HepG2 (cell line): Measurements from ENCODE around the gene NFE2L3. TPM values are rescaled to one million over a fixed set of nuclear protein-coding genes. Genes with fewer than 3 reads are reported as not detected.

Experiments used
- ATAC-seq: fragments of 200-7000 bp; cut with Tn5 transposase; 3 replicates; pipeline ENCODE4 v1.9.1; 2020; ENCODE audit warnings: mild to moderate bottlenecking, moderate library complexity
- BruUV-seq: library from RNA; stranded (reverse); fragments of 400-500 nt; replicated peaks from 2 replicates; lab custom pipeline; 2021; lab: Mats Ljungman, UMichigan
- CTCF ChIA-PET: fragments of 300-600 bp; formaldehyde crosslinking; extraction: SDS; loops from one replicate; lab custom pipeline; 2021; ENCODE audit warnings: low total read pairs, inconsistent platforms, low intra/inter-chr PET ratio; lab: Yijun Ruan, JAX
- POLR2A ChIA-PET: fragments of 350-600 bp; sonication (Branson Sonifier 250); formaldehyde crosslinking; loops from one replicate; lab custom pipeline; 2020; ENCODE audit warnings: antibody characterized with exemption, inconsistent platforms; lab: Yijun Ruan, JAX
- DNase-seq: peaks from one replicate; pipeline ENCODE4 v3.0.0-alpha.2; 2015; ENCODE audit warnings: low spot score
- FAIRE-seq: peaks from 3 replicates; lab custom pipeline; 2011; peaks lifted over from hg19 to GRCh38; lab: Jason Lieb, UNC
- H2AFZ ChIP-seq: one replicate; pipeline ENCODE4 v1.6.1; 2011; ENCODE audit warnings: low read length, inconsistent platforms
- H3K27ac ChIP-seq: fragments of 300-600 bp; 3 replicates; pipeline ENCODE4 v1.8.0; 2011; ENCODE audit warnings: mixed run types, mild to moderate bottlenecking, mixed read lengths, low read length, inconsistent platforms; ENCODE audit not compliant: insufficient read depth; ENCODE audit errors: extremely low read length
- H3K27me3 ChIP-seq, 2 experiments: fragments of 200-600 bp in 1 of 2; 2 replicates in 1 of 2; 3 replicates in 1 of 2; pipeline versions ENCODE4 v1.6.0 to v1.8.0; 2011; ENCODE audit warnings: low read length in 2 of 2, mild to moderate bottlenecking in 2 of 2, moderate library complexity in 2 of 2, inconsistent platforms in 1 of 2; ENCODE audit not compliant: insufficient read depth in 2 of 2, control insufficient read depth in 1 of 2
- H3K36me3 ChIP-seq, 2 experiments: fragments of 200-600 bp in 1 of 2; replicated peaks in 1 of 2; 2 replicates in 1 of 2; 3 replicates in 1 of 2; pipeline versions ENCODE4 v1.5.1 to v1.8.0; 2011; ENCODE audit warnings: low read length in 2 of 2, inconsistent platforms in 1 of 2; ENCODE audit not compliant: insufficient read depth in 2 of 2, control insufficient read depth in 1 of 2
- H3K4me1 ChIP-seq: 2 replicates; pipeline ENCODE4 v1.5.1; 2012; ENCODE audit warnings: low read length, inconsistent platforms; ENCODE audit not compliant: insufficient read depth
- H3K4me2 ChIP-seq: 2 replicates; pipeline ENCODE4 v1.6.0; 2011; ENCODE audit warnings: low read depth, low read length, inconsistent platforms
- H3K4me3 ChIP-seq, 3 experiments: fragments of 200-600 bp in 1 of 3; sonication (generic), shearing (Covaris generic) in 1 of 3; replicated peaks in 1 of 3; 2 replicates each; pipeline ENCODE4 v1.5.1; 2011 to 2016; ENCODE audit warnings: low read length in 3 of 3, inconsistent platforms in 2 of 3, low read depth in 2 of 3, mild to moderate bottlenecking in 2 of 3, control low read depth in 1 of 3, mixed read lengths in 1 of 3; ENCODE audit not compliant: insufficient read depth in 1 of 3
- H3K79me2 ChIP-seq: one replicate; pipeline ENCODE4 v1.6.1; 2011; ENCODE audit warnings: low read length, inconsistent platforms; ENCODE audit not compliant: insufficient read depth
- H3K9ac ChIP-seq: 2 replicates; pipeline ENCODE4 v1.6.0; 2011; ENCODE audit warnings: mild to moderate bottlenecking, low read depth, low read length, inconsistent platforms; ENCODE audit not compliant: insufficient read depth
- H3K9me3 ChIP-seq: 2 replicates; pipeline ENCODE4 v1.5.1; 2012; ENCODE audit warnings: mild to moderate bottlenecking, low read length
- H4K20me1 ChIP-seq: 2 replicates; pipeline ENCODE4 v1.6.0; 2011; ENCODE audit warnings: inconsistent platforms, mild to moderate bottlenecking, low read length, moderate library complexity; ENCODE audit not compliant: insufficient read depth
- EED ChIP-seq: sonication (generic); formaldehyde crosslinking; IDR thresholded peaks from 2 replicates; pipeline ENCODE4 v1.5.0; 2020; ENCODE audit warnings: mild to moderate bottlenecking, missing genetic modification reagents
- ETV6 ChIP-seq: sonication (generic); formaldehyde crosslinking; conservative IDR thresholded peaks from 2 replicates; pipeline ENCODE4 v1.4.0; 2020; ENCODE audit warnings: missing genetic modification reagents
- PTBP1 ChIP-seq: fragments of 200-400 bp; formaldehyde crosslinking; IDR thresholded peaks from 2 replicates; pipeline ENCODE4 v1.6.1; 2018; ENCODE audit warnings: low read length, low read depth; ENCODE audit not compliant: poor library complexity, severe bottlenecking
- RERE ChIP-seq: IDR thresholded peaks from 2 replicates; pipeline ENCODE4 v1.6.1; 2016; ENCODE audit warnings: low read depth, missing genetic modification reagents, missing compliant biosample characterization
- SMAD3 ChIP-seq: sonication (generic); formaldehyde crosslinking; IDR thresholded peaks from 2 replicates; pipeline ENCODE4 v1.4.0; 2020; ENCODE audit warnings: missing genetic modification reagents
- WGBS: methylation state at CpG from one replicate; pipeline ENCODE4 v1.1.6; 2017; ENCODE audit warnings: low lambda C conversion rate; 5-methylcytosine and 5-hydroxymethylcytosine counted together
- in situ Hi-C: cut with HindIII; loops from 2 replicates; pipeline ENCODE4 v1.10.0; 2017; ENCODE audit warnings: low pct_unique_long_range_greater_than_20kb; ENCODE audit not compliant: extremely low pct_ligation_motif_present
- intact Hi-C: fragments of 100-400 bp; cut with micrococcal nuclease; formaldehyde crosslinking; loops from one replicate; pipeline ENCODE4 v1.10.0; 2022; ENCODE audit not compliant: unreplicated experiment
- polyA plus RNA-seq, 8 experiments: library from polyadenylated mRNA; depleted of rRNA in 3 of 8; stranded (reverse) in 7 of 8; unstranded in 1 of 8; fragments of >200 nt; fragmentation: Illumina TruSeq in 4 of 8; extraction: Trizol in 4 of 8; gene quantifications; 2 replicates each; pipeline versions ENCODE4 v1.2.1 to v1.2.3, GENCODE V29; 2011 to 2016; ENCODE audit warnings: low read depth in 4 of 8, missing spikeins in 1 of 8, mixed read lengths in 1 of 8; ENCODE audit not compliant: insufficient read depth in 1 of 8
- total RNA-seq, 5 experiments: library from RNA; depleted of rRNA; stranded (reverse); fragments of >200 nt; fragmentation: Illumina TruSeq; extraction: Trizol; gene quantifications; 2 replicates each; pipeline ENCODE4 v1.2.3, GENCODE V29; 2016; ENCODE audit warnings: low read depth in 1 of 5

NFE2L3 gene
- total and polyA plus RNA-seq, 2 of the 13 experiments (the other 11 are each of a cell fraction or from before 2014, with no cell fraction given) = 11.4 to 19.4 TPM

DNA sequence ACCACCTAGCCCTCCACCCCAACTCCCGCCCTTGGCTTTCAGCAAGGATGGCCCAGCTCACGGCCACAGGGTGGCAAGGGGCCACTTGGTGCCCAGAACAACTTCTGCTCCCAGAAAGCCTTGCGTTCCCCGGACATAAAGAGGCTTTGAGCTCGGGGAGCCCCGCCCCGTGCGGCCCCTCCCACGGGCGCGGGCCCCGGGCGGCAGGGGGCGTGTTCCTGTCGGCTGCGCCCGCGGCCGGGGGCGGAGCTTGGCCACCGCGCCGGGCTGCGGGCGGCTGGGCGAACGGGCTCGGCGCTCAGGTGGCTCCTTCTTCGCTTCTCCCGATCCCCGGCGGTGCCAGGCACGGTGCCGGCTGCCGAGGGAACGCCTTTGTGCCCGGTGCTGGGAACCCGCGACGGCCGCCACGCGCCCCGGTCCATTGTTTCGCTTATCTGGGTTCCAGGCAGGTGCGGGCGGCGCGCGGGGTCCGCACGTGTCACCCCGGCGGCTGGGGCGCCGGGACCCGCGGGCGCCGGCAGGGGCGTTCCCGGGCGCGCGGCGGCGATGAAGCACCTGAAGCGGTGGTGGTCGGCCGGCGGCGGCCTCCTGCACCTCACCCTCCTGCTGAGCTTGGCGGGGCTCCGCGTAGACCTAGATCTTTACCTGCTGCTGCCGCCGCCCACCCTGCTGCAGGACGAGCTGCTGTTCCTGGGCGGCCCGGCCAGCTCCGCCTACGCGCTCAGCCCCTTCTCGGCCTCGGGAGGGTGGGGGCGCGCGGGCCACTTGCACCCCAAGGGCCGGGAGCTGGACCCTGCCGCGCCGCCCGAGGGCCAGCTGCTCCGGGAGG, at the start of gene NFE2L3 (continued):
- TF ChIP-seq RERE (CRISPR knock-in tag) = no peak
- no peak for TF ChIP-seq PTBP1
- no peak; the same call in 1 of the 2 replicates for TF ChIP-seq EED (CRISPR knock-in tag)
- no peak for TF ChIP-seq ETV6

- in situ Hi-C loops = no loop called here
- Histone ChIP-seq H3K4me3 (no peak overlapping the region), H2AFZ (no peak overlapping the region), H3K9me3 (no peaks in the 10 kb centered on the region), H3K27ac (no peak overlapping the region), H3K36me3 (no peaks in the 10 kb centered on the region), H3K9ac (no peak overlapping the region), H3K27me3 (no peaks in the 10 kb centered on the region), H3K79me2 (no peaks in the 10 kb centered on the region), H4K20me1 (no peaks in the 10 kb centered on the region), H3K4me1 (peaks cover 15% of the 10 kb centered on the region), H3K4me2 (no peak overlapping the region)
- CTCF ChIA-PET = no interaction called here
- ATAC-seq = no peak
- no peak for DNase-seq
- intact Hi-C loops = no loop called here
- no peak for FAIRE-seq
- 82% methylated on average over 3 of the region's 3 CpGs for WGBS
- POLR2A ChIA-PET = no interaction called here
- BruUV-seq = no TSS peak
- no peak for TF ChIP-seq SMAD3 (CRISPR knock-in tag)
Measured at GRCh38 chr7:26103596-26103995, 48.4 kb upstream of the NFE2L3 start.
